Measurements from ENCODE around the gene ITGAD.

The ITGAD gene

GRCh38 chr16:31393056-31393455, at the start of gene ITGAD:
Gene ITGAD (plus strand): TSS chr16:31393335. CDS start chr16:31393361, 26 bp downstream.
- no peak for DNase-seq

- DNase-seq = no peak
Observed at GRCh38 chr16:31344712-31345111, 48.4 kb upstream of the ITGAD start.

- DNase-seq = no peak
Observed at GRCh38 chr16:31347445-31347844, 45.7 kb upstream of the ITGAD start.

DNA sequence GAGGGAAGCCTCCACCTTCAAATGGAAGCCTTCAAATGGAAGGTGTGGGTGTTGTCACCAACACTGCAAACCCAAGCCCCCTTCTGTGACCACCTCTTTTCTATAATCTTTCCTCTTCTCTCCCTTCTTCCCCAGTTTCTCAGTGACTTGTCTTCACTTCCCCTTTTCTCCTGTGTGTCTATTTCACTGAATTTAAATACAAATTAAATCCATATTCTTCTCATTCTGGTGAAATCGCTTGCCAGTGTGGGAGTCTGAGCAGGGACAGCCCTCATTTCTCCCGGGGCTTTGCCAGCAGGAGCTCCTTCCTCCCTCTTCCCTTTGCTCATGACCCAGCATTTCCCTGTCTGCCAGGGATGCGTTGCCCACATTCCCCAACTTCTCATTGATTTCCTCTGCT, 44.6 kb upstream of the ITGAD start:
- DNase-seq = no peak

- no peak for DNase-seq
Observed at GRCh38 chr16:31350275-31351005, 42.7 kb upstream of the ITGAD start.

- DNase-seq = no peak
Observed at GRCh38 chr16:31351246-31351941, 41.7 kb upstream of the ITGAD start.

DNA sequence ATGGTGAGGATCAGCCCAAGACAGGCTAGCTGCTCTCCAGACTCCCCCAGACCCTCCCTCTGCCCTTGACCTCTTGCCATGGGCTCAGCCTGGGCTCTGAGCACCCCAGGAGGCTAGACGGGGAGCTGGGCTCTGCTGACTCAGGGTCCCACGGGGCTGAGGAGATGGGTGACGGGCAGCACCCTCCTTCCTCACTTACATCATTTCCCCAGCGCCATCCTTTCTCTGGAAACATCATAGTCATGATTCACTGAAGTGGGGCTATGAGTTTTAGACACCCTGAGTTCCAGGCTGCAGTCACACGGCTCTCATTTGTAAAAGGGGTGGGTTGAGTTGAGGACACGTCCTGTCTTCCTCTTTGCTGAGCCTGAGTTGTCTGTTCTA, 41.2 kb upstream of the ITGAD start:
- DNase-seq = no peak

DNA sequence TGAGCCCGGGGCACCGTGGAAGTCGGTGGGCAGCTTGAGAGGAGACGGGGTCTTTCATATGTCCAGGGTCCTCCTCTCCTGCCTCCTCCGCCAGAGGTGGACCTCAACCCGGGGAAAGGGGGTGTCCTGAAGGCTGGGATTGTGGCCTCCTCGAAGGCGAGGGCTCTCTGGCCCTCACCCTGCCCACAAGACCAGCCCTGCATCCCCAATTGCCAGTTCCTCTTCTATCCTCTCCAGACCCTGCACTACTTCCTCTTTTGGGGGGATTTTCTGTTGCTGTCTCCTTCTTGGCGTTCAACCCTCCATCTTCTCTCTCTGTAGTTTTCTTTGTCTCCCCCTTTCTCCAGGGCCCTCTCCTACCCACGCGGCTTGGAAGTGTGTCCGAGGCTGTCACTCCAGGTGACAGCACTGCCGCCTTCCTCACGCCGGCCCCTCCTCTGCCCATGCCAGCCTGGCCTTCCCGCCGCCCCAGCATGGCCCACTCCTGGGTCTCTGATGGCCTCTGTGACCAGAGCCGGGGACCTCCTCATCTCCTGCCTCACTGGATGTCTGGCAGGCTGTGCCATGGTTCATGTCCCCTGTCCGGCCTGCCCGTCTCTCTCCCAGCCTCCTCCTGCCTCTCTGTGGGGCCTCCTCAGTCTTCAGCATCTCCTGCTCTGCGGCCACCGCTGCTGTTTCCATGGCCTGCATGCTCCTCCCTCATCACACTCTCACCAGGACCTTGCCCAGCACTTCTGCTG, 40.6 kb upstream of the ITGAD start:
- no peak for DNase-seq

DNA sequence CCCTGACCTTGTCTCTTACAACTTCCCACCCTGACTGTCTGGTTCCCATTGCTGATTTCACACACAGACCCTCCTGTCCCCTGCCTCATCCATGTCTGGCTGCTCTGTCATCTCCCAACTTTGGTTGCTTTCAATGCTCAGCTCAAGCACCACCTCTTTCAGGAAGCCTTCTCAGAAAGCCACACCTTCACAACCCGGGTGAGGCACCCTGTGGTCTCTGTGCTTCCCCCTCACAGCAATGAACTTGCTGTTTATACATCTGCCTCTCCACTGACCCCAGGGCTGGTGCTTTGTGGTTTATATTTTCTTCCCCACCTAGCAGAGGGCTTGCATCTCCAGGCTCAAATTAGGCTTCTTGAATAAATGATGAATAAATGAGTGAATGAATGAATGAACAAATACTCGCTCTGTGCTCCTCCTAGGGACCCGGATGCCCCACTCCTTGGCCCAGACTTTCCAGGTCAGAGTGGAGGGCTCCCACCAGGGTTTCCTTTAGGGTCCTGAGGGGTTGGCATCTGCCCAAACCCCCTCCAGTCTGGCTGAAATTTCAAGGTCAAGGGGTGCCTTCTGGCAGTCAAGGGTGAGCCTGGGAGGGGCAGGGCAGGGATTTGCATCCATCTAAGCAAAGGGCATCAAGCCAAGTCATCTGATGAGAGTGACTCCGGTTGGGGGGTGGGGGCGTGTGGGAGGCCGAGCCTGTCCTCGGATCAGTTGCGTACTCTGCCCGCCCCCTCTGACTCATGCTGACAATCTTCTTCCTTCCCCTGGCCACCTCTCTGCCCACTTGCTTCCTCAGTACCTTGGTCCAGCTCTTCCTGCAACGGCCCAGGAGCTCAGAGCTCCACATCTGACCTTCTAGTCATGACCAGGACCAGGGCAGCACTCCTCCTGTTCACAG, 38.5 kb upstream of the ITGAD start, which contains the start of gene ITGAX:
Gene ITGAX, plus strand, starts transcription at position 783 of the 898 bp plus-strand sequence. Its CDS starts 79 bp downstream, at position 862.
- peak; percentile 37 for DNase-seq

GRCh38 chr16:31355431-31356100, 37.6 kb upstream of the ITGAD start:
- no peak for DNase-seq

DNA sequence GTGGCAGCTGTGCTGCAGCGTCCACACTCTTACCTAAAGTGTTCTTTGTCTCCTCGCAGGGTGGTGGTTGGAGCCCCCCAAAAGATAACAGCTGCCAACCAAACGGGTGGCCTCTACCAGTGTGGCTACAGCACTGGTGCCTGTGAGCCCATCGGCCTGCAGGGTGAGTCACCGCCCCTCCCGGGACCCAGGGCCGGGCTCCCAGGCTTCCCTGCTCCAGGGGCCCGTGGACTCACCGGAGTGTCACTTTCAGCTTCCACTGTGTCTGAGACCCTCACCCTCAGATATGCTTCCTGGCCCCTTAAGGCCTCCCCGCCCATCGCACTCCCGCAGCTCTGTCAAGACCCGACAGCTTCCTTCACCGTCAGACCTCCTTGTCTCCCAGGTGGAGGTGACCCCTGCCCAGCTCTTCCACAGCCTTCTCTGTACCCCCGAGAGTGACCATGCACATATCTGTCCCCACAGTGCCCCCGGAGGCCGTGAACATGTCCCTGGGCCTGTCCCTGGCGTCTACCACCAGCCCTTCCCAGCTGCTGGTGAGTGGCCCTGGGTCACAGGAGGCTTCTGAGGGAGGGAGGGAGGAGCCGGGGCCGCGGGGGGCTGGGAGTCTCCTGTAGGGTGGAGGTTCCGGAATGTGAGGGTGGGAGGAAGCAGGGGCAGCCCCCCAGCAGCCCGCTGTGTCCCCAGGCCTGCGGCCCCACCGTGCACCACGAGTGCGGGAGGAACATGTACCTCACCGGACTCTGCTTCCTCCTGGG, 36.4 kb upstream of the ITGAD start:
- DNase-seq = no peak

DNA sequence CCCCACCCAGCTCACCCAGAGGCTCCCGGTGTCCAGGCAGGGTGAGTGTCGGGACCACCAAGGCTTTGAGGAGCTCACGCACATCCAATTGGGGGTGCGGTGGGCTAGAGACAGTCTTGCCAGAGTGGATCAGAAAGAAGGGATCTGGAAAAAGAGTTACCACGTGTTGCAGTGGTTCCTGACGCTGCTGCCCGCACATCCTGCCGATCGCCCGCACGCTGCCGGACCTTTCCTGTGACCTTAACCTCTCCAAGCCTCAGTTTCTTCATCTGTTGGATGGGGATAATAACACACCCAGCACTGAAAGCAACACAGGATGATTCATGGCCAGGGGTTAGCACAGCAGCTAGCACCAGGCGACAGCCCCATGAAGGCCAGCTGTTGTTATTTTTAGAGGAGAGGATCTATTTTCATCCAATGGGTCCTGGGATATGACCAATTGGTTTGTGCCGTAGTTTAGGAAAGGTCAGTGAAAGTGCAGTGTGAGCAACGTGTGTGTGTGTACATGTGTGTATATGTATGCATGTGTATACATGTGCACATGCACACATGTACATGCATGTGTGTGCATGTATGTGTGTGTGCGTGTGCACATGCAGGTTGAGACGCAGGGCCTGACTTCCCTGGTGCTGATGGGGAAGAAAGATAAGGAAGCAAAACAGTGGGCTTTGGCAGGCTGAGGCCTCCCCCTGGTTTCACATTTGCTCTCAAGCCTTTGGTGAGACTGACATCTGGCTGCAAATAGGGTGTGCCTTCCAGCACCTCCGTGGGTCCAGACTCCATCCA, 35.6 kb upstream of the ITGAD start:
- DNase-seq = no peak

DNA sequence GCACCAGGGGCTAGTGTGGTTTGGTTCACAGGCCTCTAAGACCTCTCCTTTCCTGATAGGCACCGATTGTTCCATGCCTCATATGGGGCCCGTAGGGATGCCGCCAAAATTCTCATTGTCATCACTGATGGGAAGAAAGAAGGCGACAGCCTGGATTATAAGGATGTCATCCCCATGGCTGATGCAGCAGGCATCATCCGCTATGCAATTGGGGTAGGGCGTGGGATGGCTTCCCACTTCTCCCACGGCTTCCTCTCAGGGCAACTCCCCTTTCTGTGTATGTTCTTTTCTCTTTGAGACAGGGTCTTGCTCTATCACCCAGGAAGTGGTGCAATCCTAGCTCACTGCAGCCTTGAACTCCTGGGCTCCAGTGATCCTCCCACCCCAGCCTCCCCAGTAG, 32.9 kb upstream of the ITGAD start:
- no peak for DNase-seq

DNA sequence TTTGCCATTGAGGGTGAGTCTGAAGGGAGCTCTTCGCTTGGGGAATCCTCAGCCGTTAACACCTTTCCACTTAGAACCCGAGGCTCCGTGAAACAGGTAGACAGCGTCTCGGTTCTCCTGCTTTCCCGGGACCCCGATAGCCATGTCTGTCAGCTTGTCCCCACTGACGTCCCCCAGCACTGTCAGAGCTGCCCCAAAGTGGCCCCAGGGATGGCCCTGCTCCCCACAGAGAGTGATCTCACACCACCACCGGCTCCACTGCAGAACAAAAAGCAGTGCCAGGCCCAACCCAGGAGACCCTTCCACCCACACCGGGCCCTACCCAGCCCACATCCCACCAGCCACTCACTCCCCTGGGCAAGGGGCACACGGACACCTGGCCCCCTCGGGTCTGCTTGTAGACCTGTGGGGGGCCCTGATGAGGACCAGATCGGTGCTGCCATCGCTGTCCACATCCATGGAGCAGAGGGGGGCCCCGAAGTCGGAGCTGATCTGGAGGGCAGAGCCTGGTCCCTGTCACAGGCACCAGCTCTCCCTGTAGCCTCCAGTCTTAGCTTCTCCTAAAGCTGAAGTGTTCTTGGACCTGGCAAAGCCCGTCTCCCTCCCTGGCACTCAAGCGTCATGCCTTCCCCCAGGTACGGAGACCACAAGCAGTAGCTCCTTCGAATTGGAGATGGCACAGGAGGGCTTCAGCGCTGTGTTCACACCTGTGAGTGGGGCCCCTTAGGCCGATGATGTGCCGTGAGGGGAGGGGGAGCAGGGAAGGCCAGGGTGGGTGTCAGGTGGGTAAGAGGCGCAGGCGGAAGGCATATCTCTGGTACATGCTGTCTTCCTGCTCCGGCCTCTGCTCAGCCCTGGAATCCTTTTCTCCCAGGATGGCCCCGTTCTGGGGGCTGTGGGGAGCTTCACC, 31.7 kb upstream of the ITGAD start:
- DNase-seq = no peak

DNA sequence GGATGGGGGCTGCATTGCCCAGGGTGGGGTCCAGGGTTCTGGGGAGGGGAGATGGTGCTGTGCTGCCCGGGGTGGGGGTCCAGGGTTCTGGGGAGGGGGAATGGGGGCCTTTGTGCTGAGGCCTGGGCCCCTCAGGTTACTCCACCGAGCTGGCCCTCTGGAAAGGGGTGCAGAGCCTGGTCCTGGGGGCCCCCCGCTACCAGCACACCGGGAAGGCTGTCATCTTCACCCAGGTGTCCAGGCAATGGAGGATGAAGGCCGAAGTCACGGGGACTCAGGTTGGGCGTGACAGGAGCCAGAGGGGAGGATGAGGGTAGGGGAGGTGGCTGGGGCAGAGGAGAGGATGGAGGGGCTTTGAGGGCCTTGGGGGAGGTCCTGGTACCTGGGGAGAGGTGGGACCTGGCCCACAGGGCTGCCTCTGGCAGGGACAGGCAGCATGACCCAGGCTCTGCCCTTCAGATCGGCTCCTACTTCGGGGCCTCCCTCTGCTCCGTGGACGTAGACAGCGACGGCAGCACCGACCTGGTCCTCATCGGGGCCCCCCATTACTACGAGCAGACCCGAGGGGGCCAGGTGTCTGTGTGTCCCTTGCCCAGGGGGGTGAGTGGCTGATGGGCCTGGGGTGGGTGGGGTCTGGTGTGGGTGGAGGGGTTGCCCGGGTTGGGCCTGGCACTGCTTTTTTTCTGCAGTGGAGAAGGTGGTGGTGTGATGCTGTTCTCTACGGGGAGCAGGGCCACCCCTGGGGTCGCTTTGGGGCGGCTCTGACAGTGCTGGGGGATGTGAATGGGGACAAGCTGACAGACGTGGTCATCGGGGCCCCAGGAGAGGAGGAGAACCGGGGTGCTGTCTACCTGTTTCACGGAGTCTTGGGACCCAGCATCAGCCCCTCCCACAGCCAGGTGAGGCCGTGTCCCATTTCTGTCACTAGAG, 30.4 kb upstream of the ITGAD start:
- no peak for DNase-seq

- DNase-seq = no peak
Observed at GRCh38 chr16:31363721-31364120, 29.4 kb upstream of the ITGAD start.

DNA sequence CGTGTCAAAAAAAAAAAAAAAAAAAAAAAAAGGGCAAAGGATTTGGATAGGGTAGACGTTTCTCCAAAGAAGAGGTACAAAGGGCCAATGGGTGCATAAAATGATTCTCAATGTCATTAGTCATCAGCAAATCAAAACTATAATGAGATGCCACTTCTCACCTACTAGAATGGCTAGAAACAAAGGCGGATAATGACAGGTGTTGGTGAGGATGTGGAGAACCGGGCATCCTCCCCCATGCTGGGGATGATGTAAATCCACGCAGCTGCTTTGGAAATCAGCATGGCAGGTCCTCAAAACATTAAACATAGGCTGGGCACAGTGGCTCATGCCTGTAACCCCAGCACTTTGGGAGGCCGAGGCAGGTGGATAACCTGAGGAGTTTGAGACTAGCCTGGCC, 28.7 kb upstream of the ITGAD start:
- DNase-seq = no peak
